Ascending aorta (tissue), 2 donors: ENCODE results near the gene RAPGEF2. TPM values are rescaled to one million over a fixed set of nuclear protein-coding genes. Genes with fewer than 3 reads are reported as not detected.

Experiments
- DNase-seq, 2 donors: peaks; one replicate each; pipeline ENCODE4 v3.0.0-alpha.2; 2019; ENCODE audit warnings: low spot score in 2 of 2
- H3K27ac ChIP-seq, 2 donors: fragments of 200-600 bp; sonication (generic); one replicate each; pipeline ENCODE4 v1.5.1; 2016 to 2017; ENCODE audit warnings: mild to moderate bottlenecking in 1 of 2
- H3K27me3 ChIP-seq: fragments of 200-600 bp; sonication (generic); one replicate; pipeline ENCODE4 v1.5.1; 2017
- H3K36me3 ChIP-seq, 2 donors: fragments of 200-600 bp; sonication (generic); one replicate each; pipeline ENCODE4 v1.5.1; 2016
- H3K4me1 ChIP-seq, 2 donors: fragments of 200-600 bp; sonication (generic); one replicate each; pipeline ENCODE4 v1.5.1; 2016 to 2017; ENCODE audit warnings: mild to moderate bottlenecking in 1 of 2
- H3K4me3 ChIP-seq, 2 donors: fragments of 200-600 bp; sonication (generic); one replicate each; pipeline ENCODE4 v1.5.1; 2016 to 2017; ENCODE audit warnings: mild to moderate bottlenecking in 1 of 2
- H3K9me3 ChIP-seq, 2 donors: fragments of 200-600 bp; sonication (generic); one replicate each; pipeline ENCODE4 v1.5.1; 2016
- intact Hi-C: fragments of 100-400 bp; cut with DNase I; formaldehyde crosslinking; loops from one replicate; pipeline ENCODE4 v1.15.1; 2023
- total RNA-seq: library from RNA; depleted of rRNA; stranded (reverse); fragments of >200 nt; gene quantifications from one replicate; pipeline ENCODE4 v1.1.0, GENCODE V29; 2016
- TF ChIP-seq, protein P1 (sequence below), 3 experiments: fragments of 200-600 bp in 2 of 3; fragments of 450-650 bp in 1 of 3; sonication (generic) in 2 of 3; IDR thresholded peaks; one replicate each; pipeline ENCODE4 v1.5.1; 2016 to 2019; ENCODE audit warnings: antibody characterized with exemption in 3 of 3, mild to moderate bottlenecking in 1 of 3, moderate library complexity in 1 of 3

Gene RAPGEF2
- total RNA-seq, 1 donor from 2014 or later: 65.7 TPM

DNA sequence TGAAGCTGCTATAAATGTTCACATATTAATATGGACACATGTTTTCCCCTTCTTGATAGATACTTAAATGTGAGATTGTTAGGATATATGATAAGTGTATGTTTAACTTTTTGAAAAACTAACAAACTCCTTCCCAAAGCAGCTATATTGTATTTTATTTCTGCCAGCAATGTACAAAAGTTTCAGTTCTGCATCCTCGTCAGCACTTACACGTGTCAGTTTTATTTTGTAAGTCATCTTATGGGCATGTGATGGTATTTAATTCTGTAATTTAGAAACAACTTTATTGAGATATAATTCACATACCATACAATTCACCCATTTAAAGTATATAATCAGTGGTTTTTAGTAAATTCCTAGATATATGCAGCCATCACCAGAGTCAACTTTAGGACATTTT, 31.6 kb downstream of the RAPGEF2 start:
- no peak for DNase-seq
- TF ChIP-seq, protein P1, sequence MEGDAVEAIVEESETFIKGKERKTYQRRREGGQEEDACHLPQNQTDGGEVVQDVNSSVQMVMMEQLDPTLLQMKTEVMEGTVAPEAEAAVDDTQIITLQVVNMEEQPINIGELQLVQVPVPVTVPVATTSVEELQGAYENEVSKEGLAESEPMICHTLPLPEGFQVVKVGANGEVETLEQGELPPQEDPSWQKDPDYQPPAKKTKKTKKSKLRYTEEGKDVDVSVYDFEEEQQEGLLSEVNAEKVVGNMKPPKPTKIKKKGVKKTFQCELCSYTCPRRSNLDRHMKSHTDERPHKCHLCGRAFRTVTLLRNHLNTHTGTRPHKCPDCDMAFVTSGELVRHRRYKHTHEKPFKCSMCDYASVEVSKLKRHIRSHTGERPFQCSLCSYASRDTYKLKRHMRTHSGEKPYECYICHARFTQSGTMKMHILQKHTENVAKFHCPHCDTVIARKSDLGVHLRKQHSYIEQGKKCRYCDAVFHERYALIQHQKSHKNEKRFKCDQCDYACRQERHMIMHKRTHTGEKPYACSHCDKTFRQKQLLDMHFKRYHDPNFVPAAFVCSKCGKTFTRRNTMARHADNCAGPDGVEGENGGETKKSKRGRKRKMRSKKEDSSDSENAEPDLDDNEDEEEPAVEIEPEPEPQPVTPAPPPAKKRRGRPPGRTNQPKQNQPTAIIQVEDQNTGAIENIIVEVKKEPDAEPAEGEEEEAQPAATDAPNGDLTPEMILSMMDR (IDR thresholded peaks at IDR 0.05): no peak
- H3K4me3 ChIP-seq: no peak overlapping the region
- no peaks in the 10 kb centered on the region for H3K36me3 ChIP-seq
- H3K4me1 ChIP-seq: no peaks in the 10 kb centered on the region
- intact Hi-C loops: no loop called here
- H3K27me3 ChIP-seq: no peaks in the 10 kb centered on the region
- no peak overlapping the region for H3K27ac ChIP-seq
- H3K9me3 ChIP-seq: no peaks in the 10 kb centered on the region

DNA sequence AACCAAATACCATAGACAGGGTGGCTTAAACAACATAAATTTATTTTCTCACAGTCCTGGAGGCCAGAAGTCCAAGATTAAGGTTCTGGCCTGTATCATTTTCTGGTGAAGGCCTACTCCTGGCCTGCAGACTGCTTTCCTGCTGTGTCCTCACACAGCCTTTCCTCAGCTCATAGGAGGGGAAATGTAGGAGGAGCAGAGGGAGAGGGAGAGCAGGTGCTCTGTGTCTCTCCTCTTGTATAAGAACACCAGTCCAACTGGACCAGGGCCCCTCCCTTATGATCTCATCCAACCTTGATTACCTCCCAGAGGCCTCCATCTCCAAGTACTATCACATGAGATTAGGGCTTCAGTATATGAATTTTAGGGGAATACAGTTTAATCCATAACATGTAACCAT, 34.3 kb downstream of the RAPGEF2 start:
- TF ChIP-seq, protein P1 (IDR thresholded peaks at IDR 0.05): no peak
- no peaks in the 10 kb centered on the region for H3K36me3 ChIP-seq
- H3K4me3 ChIP-seq: no peak overlapping the region
- H3K4me1 ChIP-seq: peaks cover 0 to 2% of the 10 kb centered on the region in 2 donors
- H3K27me3 ChIP-seq: no peaks in the 10 kb centered on the region
- no peaks in the 10 kb centered on the region for H3K9me3 ChIP-seq
- no peak for DNase-seq
- H3K27ac ChIP-seq: no peak overlapping the region
- intact Hi-C loops: no loop called here

DNA sequence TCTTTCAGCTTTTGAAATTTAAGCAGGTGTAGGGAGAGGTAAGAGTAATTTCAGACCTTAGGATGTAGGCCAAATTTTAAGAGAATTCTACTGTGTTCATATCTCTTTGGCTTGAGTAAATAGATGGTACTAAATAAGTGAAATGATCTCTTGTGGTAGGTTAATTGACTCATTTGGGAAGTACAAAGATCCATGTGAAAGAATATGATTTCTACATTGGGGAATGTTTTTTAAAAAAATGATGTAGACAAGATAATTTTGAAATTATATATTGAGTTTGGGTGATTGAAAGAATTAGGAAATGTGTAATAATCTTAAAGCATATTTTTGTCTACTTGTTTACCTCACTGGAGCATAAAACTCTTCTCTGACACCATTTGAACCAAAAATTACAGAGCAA, 35.6 kb downstream of the RAPGEF2 start:
- H3K27me3 ChIP-seq: no peaks in the 10 kb centered on the region
- H3K27ac ChIP-seq: no peak overlapping the region
- no peak for DNase-seq
- no peak overlapping the region for H3K4me3 ChIP-seq
- H3K9me3 ChIP-seq: no peaks in the 10 kb centered on the region
- H3K4me1 ChIP-seq: peaks cover 0 to 6% of the 10 kb centered on the region in 2 donors
- TF ChIP-seq, protein P1 (IDR thresholded peaks at IDR 0.05): no peak
- H3K36me3 ChIP-seq: no peaks in the 10 kb centered on the region
- intact Hi-C loops: no loop called here

DNA sequence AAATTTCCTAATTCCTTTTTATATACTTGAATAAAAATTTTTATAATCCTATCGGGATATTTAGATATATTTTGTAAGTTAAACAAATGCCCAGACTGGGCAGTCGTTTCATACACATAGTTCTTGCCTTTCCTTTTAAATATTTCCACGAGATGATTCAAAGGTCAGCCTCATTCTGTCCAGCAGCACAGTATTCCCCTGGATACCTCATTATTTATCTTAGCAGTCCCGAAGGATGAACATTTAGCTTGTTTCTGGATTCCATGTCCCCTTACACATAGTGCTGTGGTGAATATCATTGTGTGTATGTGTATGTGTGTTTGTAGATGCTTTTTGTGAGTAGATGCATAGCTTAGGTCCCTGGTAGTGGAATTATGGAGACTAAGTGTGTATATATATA, 38.3 kb downstream of the RAPGEF2 start:
- DNase-seq: no peak
- TF ChIP-seq, protein P1 (IDR thresholded peaks at IDR 0.05): no peak
- Histone ChIP-seq H3K9me3 (no peaks in the 10 kb centered on the region), H3K36me3 (no peaks in the 10 kb centered on the region), H3K4me1 (peaks cover 0 to 16% of the 10 kb centered on the region in 2 donors), H3K4me3 (no peak overlapping the region), H3K27ac (no peak overlapping the region), H3K27me3 (no peaks in the 10 kb centered on the region)
- intact Hi-C loops: no loop called here

DNA sequence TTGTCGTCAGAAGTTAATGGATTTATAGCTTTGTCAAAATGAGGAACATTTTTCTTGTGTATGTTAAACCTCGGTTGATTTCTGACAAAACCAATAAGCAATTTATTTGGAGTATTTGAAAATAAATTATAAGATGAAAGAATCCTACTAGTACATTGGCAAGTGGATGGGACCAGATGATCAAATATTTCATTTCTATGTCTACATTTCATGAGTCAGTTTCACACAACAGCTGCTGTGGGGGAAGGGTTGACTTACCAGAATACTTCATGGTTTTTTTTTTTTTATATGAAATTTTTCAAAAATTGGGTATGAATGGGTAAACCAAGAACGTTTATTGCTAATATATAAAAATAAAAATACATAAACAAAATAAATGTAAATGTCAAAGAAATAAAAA, 39.4 kb downstream of the RAPGEF2 start:
- Histone ChIP-seq H3K9me3 (no peaks in the 10 kb centered on the region), H3K27ac (no peak overlapping the region), H3K4me1 (peaks cover 0 to 21% of the 10 kb centered on the region in 2 donors), H3K4me3 (no peak overlapping the region), H3K36me3 (no peaks in the 10 kb centered on the region), H3K27me3 (no peaks in the 10 kb centered on the region)
- no peak for DNase-seq
- intact Hi-C loops: no loop called here
- TF ChIP-seq, protein P1 (IDR thresholded peaks at IDR 0.05): no peak
